Panc1 (cell line): Measurements from ENCODE around the gene PRPH.

Experiments used
- POLR2AphosphoS5 ChIP-seq: IDR thresholded peaks from 2 replicates; pipeline ENCODE4 v1.6.1; 2012; ENCODE audit warnings: mild to moderate bottlenecking, low read depth, low read length, moderate library complexity
- SIN3A ChIP-seq: IDR thresholded peaks from 2 replicates; pipeline ENCODE4 v1.6.1; 2012; ENCODE audit warnings: low read depth, mild to moderate bottlenecking, low read length, moderate library complexity, borderline replicate concordance; ENCODE audit not compliant: insufficient read depth
- TF ChIP-seq, protein P1 (sequence below): fragments of 450-650 bp; IDR thresholded peaks from 2 replicates; pipeline ENCODE4 v1.5.1; 2017; ENCODE audit warnings: mild to moderate bottlenecking

DNA sequence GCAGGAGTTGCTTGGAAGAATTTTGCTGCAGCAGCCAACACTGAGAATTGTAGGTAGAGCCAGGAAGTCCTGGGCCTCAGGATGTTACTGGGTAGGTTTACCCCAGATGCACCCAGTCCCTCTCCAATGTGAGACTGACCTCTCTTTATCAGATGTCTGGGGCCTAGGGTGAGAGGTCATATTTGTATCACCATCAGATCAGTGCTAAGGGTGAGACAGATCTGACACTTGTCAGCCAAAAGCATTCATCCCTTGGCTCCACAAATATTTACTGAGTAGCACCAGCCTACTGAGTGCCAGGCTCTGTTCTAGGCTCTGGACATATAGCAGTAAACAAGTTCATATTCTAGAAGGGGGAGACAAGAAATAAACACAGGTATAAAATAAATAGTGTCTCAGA lies 32.4 kb downstream of the PRPH start:
- TF ChIP-seq POLR2AphosphoS5: no peak
- TF ChIP-seq, protein P1, sequence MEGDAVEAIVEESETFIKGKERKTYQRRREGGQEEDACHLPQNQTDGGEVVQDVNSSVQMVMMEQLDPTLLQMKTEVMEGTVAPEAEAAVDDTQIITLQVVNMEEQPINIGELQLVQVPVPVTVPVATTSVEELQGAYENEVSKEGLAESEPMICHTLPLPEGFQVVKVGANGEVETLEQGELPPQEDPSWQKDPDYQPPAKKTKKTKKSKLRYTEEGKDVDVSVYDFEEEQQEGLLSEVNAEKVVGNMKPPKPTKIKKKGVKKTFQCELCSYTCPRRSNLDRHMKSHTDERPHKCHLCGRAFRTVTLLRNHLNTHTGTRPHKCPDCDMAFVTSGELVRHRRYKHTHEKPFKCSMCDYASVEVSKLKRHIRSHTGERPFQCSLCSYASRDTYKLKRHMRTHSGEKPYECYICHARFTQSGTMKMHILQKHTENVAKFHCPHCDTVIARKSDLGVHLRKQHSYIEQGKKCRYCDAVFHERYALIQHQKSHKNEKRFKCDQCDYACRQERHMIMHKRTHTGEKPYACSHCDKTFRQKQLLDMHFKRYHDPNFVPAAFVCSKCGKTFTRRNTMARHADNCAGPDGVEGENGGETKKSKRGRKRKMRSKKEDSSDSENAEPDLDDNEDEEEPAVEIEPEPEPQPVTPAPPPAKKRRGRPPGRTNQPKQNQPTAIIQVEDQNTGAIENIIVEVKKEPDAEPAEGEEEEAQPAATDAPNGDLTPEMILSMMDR: no peak
- TF ChIP-seq SIN3A: no peak
